Caco-2 (cell line): ENCODE data around the gene DPM2. TPM values are rescaled to one million over a fixed set of nuclear protein-coding genes. Genes with fewer than 3 reads are reported as not detected.
A peak's percentile ranks its signal among the peaks of the same experiment; 100 is the strongest.

ENCODE experiments used
- BruUV-seq: library from RNA; stranded (reverse); fragments of 400-500 nt; replicated peaks from 2 replicates; lab custom pipeline; 2021; lab: Mats Ljungman, UMichigan
- CTCF ChIA-PET: fragments of 300-600 bp; sonication (Branson Sonifier 250); formaldehyde crosslinking; loops from one replicate; lab custom pipeline; 2022; ENCODE audit warnings: antibody characterized with exemption; lab: Charles Lee
- POLR2A ChIA-PET: fragments of 300-600 bp; sonication (Branson Sonifier 250); formaldehyde crosslinking; loops from one replicate; lab custom pipeline; 2022; ENCODE audit warnings: antibody characterized with exemption; lab: Charles Lee
- DNase-seq, 2 experiments: peaks; one replicate each; pipeline versions ENCODE4 v3.0.0 to v3.0.0-alpha.2; 2020 to 2022
- H3K27me3 ChIP-seq: replicated peaks from 2 replicates; pipeline ENCODE4 v1.6.0; 2011; ENCODE audit warnings: low read length; ENCODE audit not compliant: control insufficient read depth, insufficient read depth
- H3K36me3 ChIP-seq: 2 replicates; pipeline ENCODE4 v1.5.1; 2011; ENCODE audit warnings: low read length; ENCODE audit not compliant: control insufficient read depth, insufficient read depth
- H3K4me1 ChIP-seq: fragments of 250-450 bp; sonication (Bioruptor Pico); 2 replicates; pipeline ENCODE4 v1.5.1; 2020; ENCODE audit warnings: mild to moderate bottlenecking
- H3K4me3 ChIP-seq: 2 replicates; pipeline ENCODE4 v1.5.1; 2011; ENCODE audit warnings: low read depth, mild to moderate bottlenecking, control low read depth, low read length
- H3K9me3 ChIP-seq: fragments of 250-450 bp; sonication (Bioruptor Pico); 2 replicates; pipeline ENCODE4 v1.5.1; 2020; ENCODE audit warnings: mild to moderate bottlenecking, moderate library complexity
- H3K27ac Mint-ChIP-seq: one replicate; pipeline ENCODE4 v1.8.0; 2022; ENCODE audit warnings: mixed read lengths; ENCODE audit not compliant: unreplicated experiment
- H3K27me3 Mint-ChIP-seq: one replicate; pipeline ENCODE4 v1.8.0; 2022; ENCODE audit warnings: mixed read lengths; ENCODE audit not compliant: insufficient read depth, unreplicated experiment
- H3K36me3 Mint-ChIP-seq: one replicate; pipeline ENCODE4 v1.8.0; 2022; ENCODE audit warnings: mild to moderate bottlenecking, mixed read lengths; ENCODE audit not compliant: insufficient read depth, unreplicated experiment
- H3K4me1 Mint-ChIP-seq: one replicate; pipeline ENCODE4 v1.8.0; 2022; ENCODE audit warnings: low read depth, mixed read lengths; ENCODE audit not compliant: unreplicated experiment
- H3K4me3 Mint-ChIP-seq: one replicate; pipeline ENCODE4 v1.8.0; 2022; ENCODE audit warnings: mild to moderate bottlenecking, moderate library complexity, mixed read lengths; ENCODE audit not compliant: unreplicated experiment
- H3K9me3 Mint-ChIP-seq: one replicate; pipeline ENCODE4 v1.8.0; 2022; ENCODE audit warnings: mixed read lengths; ENCODE audit not compliant: unreplicated experiment
- intact Hi-C: fragments of 100-400 bp; cut with micrococcal nuclease; formaldehyde crosslinking; loops from one replicate; pipeline ENCODE4 v1.10.0; 2022; ENCODE audit not compliant: unreplicated experiment
- total RNA-seq: library from RNA; stranded (reverse); gene quantifications from 2 replicates; pipeline ENCODE4 v1.2.3, GENCODE V29; 2022
- TF ChIP-seq, protein P1 (sequence below), 2 experiments: fragments of 200-600 bp in 1 of 2; IDR thresholded peaks; 1 replicate in 1 of 2; 2 replicates in 1 of 2; pipeline versions ENCODE4 v1.5.1 to v1.8.0; 2011 to 2022; ENCODE audit warnings: antibody characterized with exemption in 1 of 2, control low read depth in 1 of 2, inconsistent platforms in 1 of 2, low read depth in 1 of 2, low read length in 1 of 2, mild to moderate bottlenecking in 1 of 2, moderate library complexity in 1 of 2; ENCODE audit not compliant: insufficient read depth in 1 of 2, severe bottlenecking in 1 of 2, unreplicated experiment in 1 of 2

Gene DPM2
- total RNA-seq, 1 experiment from 2014 or later, result 38.7 TPM

DNA sequence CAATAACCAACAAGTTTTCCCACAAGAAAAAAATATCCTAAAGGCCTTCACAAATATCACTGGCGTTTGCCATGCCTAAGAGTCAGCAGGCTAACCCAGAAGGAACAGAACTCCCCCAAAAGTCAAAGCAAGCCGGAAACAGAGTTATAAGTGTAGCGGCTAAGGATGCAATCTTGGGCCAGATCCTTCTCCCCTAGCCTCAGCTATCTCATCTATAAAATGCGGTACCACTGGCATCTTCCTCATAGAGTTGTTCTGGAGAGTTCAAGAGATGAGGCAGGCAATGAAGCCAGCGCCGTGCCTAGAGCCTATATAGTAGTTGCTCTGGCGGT, 632 bp downstream of the DPM2 start:
- Mint-ChIP-seq H3K27me3 (no peaks in the 10 kb centered on the region), H3K36me3 (peaks cover 76% of the 10 kb centered on the region), H3K4me1 (peaks cover 15% of the 10 kb centered on the region), H3K4me3 (peak overlapping the region; percentile 82), H3K27ac (peak overlapping the region; percentile 88), H3K9me3 (no peaks in the 10 kb centered on the region)
- TF ChIP-seq, protein P1, sequence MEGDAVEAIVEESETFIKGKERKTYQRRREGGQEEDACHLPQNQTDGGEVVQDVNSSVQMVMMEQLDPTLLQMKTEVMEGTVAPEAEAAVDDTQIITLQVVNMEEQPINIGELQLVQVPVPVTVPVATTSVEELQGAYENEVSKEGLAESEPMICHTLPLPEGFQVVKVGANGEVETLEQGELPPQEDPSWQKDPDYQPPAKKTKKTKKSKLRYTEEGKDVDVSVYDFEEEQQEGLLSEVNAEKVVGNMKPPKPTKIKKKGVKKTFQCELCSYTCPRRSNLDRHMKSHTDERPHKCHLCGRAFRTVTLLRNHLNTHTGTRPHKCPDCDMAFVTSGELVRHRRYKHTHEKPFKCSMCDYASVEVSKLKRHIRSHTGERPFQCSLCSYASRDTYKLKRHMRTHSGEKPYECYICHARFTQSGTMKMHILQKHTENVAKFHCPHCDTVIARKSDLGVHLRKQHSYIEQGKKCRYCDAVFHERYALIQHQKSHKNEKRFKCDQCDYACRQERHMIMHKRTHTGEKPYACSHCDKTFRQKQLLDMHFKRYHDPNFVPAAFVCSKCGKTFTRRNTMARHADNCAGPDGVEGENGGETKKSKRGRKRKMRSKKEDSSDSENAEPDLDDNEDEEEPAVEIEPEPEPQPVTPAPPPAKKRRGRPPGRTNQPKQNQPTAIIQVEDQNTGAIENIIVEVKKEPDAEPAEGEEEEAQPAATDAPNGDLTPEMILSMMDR (IDR thresholded peaks at IDR 0.05; ENCODE audit: insufficient read depth in 1 of 2, low read depth in 1 of 2, low read length in 1 of 2, severe bottlenecking in 1 of 2, unreplicated experiment in 1 of 2), result no peak
- ChIA-PET POLR2A (interaction anchor here (0.6 kb wide), 1 partner anchor 348 kb away, joined by 3 read pairs; no protein-coding TSS in a partner anchor), CTCF (no interaction called here)
- Histone ChIP-seq H3K36me3 (peaks cover under 1% of the 10 kb centered on the region; the same call in 1 of the 2 replicates), H3K9me3 (no peaks in the 10 kb centered on the region), H3K27me3 (no peaks in the 10 kb centered on the region), H3K4me1 (0 out of 2 replicates have a peak, but pooled peaks cover 4% of the 10 kb centered on the region), H3K4me3 (peak overlapping the region; percentile 78)
- intact Hi-C loops, result no loop called here
- no TSS peak for BruUV-seq
- no peak for DNase-seq

DNA sequence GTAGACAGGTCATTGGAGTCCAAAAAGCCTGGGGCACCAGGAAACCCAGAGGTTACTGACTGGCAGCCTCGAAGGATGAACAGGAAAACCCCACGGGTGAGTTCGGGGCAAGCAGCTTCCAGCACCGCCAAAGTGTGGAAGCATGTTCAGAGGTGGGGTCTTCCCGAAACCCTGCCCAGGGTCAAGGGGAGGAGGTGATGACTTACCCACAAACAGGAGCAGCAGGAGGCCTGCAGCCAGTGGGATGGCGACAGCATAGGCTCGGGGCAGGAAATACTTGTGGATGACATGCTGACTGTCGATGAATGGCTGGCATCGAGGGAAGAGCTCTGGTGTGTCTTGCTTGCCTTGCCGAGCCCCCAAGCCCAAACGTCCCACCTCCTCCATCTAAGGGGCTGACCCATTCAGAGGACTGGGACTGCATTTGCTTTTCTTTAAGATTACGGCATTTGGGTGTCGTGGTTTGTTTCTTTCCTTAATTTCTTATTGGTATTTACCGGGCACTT, 1.3 kb downstream of the DPM2 start:
- peaks cover 10% of the 10 kb centered on the region for H3K4me1 ChIP-seq
- Mint-ChIP-seq H3K36me3 (peaks cover 78% of the 10 kb centered on the region), H3K27ac (peak overlapping the region; percentile 88), H3K4me1 (peaks cover 15% of the 10 kb centered on the region), H3K9me3 (no peaks in the 10 kb centered on the region), H3K27me3 (no peaks in the 10 kb centered on the region), H3K4me3 (peak overlapping the region; percentile 82)
- no peaks in the 10 kb centered on the region for H3K36me3 ChIP-seq
- TF ChIP-seq, protein P1 (IDR thresholded peaks at IDR 0.05; ENCODE audit: insufficient read depth in 1 of 2, low read depth in 1 of 2, low read length in 1 of 2, severe bottlenecking in 1 of 2, unreplicated experiment in 1 of 2), result no peak
- ChIA-PET CTCF (no interaction called here), POLR2A (interaction anchor here (0.6 kb wide), 1 partner anchor 348 kb away, joined by 3 read pairs; no protein-coding TSS in a partner anchor)
- no peaks in the 10 kb centered on the region for H3K27me3 ChIP-seq
- no TSS peak for BruUV-seq
- no peaks in the 10 kb centered on the region for H3K9me3 ChIP-seq
- H3K4me3 ChIP-seq, result peak overlapping the region; percentile 78; the same call in 1 of the 2 replicates
- intact Hi-C loops, result no loop called here
- no peak for DNase-seq

DNA sequence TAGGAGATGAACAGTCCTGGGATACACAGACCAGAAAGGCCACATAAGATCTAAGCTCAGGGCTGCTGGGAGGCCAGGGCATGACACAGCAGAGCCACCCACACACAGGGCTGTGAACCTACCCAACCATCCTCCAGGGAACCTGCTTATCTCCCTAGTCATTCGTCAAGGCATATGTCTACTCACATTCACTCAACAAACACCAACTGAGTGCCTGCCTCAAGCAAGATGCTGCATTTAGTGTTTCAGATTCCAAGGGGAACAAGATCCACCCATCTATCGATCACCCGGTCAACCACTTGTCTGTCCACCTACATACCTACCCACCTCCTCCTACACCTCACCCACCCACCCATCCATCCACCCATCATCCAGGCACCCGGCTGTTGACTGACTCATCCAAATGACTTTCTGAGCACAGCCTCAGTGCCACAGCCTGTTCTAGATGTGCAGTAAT, 1.9 kb downstream of the DPM2 start:
- ChIA-PET POLR2A (no interaction called here), CTCF (no interaction called here)
- peaks cover 15% of the 10 kb centered on the region for H3K4me1 Mint-ChIP-seq
- H3K9me3 ChIP-seq, result no peaks in the 10 kb centered on the region
- no peaks in the 10 kb centered on the region for H3K27me3 ChIP-seq
- no peak overlapping the region for H3K4me3 ChIP-seq
- peak overlapping the region; percentile 82 for H3K4me3 Mint-ChIP-seq
- no peaks in the 10 kb centered on the region for H3K36me3 ChIP-seq
- BruUV-seq, result no TSS peak
- peaks cover 81% of the 10 kb centered on the region for H3K36me3 Mint-ChIP-seq
- H3K27me3 Mint-ChIP-seq, result no peaks in the 10 kb centered on the region
- peak overlapping the region; percentile 88 for H3K27ac Mint-ChIP-seq
- H3K9me3 Mint-ChIP-seq, result no peaks in the 10 kb centered on the region
- intact Hi-C loops, result no loop called here
- DNase-seq, result no peak
- TF ChIP-seq, protein P1 (IDR thresholded peaks at IDR 0.05; ENCODE audit: insufficient read depth in 1 of 2, low read depth in 1 of 2, low read length in 1 of 2, severe bottlenecking in 1 of 2, unreplicated experiment in 1 of 2), result no peak
- H3K4me1 ChIP-seq, result peaks cover 16% of the 10 kb centered on the region
